Measurements from ENCODE around the gene SLC66A3.
"Not testable (repeated sequence)": the region's sequence is repeated elsewhere in the genome, so short reads cannot be mapped to it uniquely, and the experiment has no call there.

The SLC66A3 gene

GRCh38 chr2:11165046-11165445, 9.8 kb downstream of the SLC66A3 start:
- DNase-seq, result not testable (repeated sequence)

GRCh38 chr2:11166476-11166875, 11.2 kb downstream of the SLC66A3 start:
- no peak for DNase-seq

- no peak for DNase-seq
Measured at GRCh38 chr2:11168488-11168887, 13.2 kb downstream of the SLC66A3 start.

GRCh38 chr2:11169333-11169732, 14.1 kb downstream of the SLC66A3 start:
- no peak for DNase-seq

- DNase-seq, result no peak
Measured at GRCh38 chr2:11174222-11174621, 19.0 kb downstream of the SLC66A3 start.

GRCh38 chr2:11175293-11175795, 20.1 kb downstream of the SLC66A3 start:
- no peak for DNase-seq

- DNase-seq, result no peak
Measured at GRCh38 chr2:11177871-11178690, 22.8 kb downstream of the SLC66A3 start.

- no peak for DNase-seq
Measured at GRCh38 chr2:11179196-11179595, 23.9 kb downstream of the SLC66A3 start.

GRCh38 chr2:11179899-11180298, 24.6 kb downstream of the SLC66A3 start:
- DNase-seq, result no peak

- DNase-seq, result no peak
Measured at GRCh38 chr2:11180653-11181052, 25.4 kb downstream of the SLC66A3 start.

- no peak for DNase-seq
Measured at GRCh38 chr2:11182951-11183350, 27.7 kb downstream of the SLC66A3 start.

- no peak for DNase-seq
Measured at GRCh38 chr2:11186145-11186544, 30.9 kb downstream of the SLC66A3 start.

- DNase-seq, result no peak
Measured at GRCh38 chr2:11187083-11187619, 31.9 kb downstream of the SLC66A3 start.

GRCh38 chr2:11187731-11188130, 32.5 kb downstream of the SLC66A3 start:
- DNase-seq, result no peak

GRCh38 chr2:11196246-11196645, 41.0 kb downstream of the SLC66A3 start:
- no peak for DNase-seq

GRCh38 chr2:11200651-11201050, 45.4 kb downstream of the SLC66A3 start:
- no peak for DNase-seq

- DNase-seq, result no peak
Measured at GRCh38 chr2:11201969-11202368, 46.7 kb downstream of the SLC66A3 start.

GRCh38 chr2:11203480-11203879, 48.2 kb downstream of the SLC66A3 start:
- DNase-seq, result no peak

GRCh38 chr2:11208083-11208482, 52.8 kb downstream of the SLC66A3 start:
- no peak for DNase-seq

- no peak for DNase-seq
Measured at GRCh38 chr2:11212645-11213044, 57.4 kb downstream of the SLC66A3 start.

- no peak for DNase-seq
Measured at GRCh38 chr2:11213090-11213638, 57.9 kb downstream of the SLC66A3 start.

- DNase-seq, result no peak
Measured at GRCh38 chr2:11213975-11214374, 58.7 kb downstream of the SLC66A3 start.

- no peak for DNase-seq
Measured at GRCh38 chr2:11214770-11215169, 59.5 kb downstream of the SLC66A3 start.

GRCh38 chr2:11215407-11215806, 60.1 kb downstream of the SLC66A3 start:
- no peak for DNase-seq

Data from stimulated activated CD4-positive, alpha-beta T cell treated with anti-CD3 and anti-CD28 coated beads, Interleukin-12 subunit alpha, Interleukin-12 subunit beta, amount 100 ng/mL, for 4 hours (primary cell).